H1 (cell line): ENCODE measurements around the gene F13B. TPM values are rescaled to one million over a fixed set of nuclear protein-coding genes. Genes with fewer than 3 reads are reported as not detected.

Experiments
- CTCF ChIA-PET: fragments of 300-600 bp; sonication (Branson Sonifier 250); formaldehyde crosslinking; loops from one replicate; lab custom pipeline; 2021; ENCODE audit not compliant: partially characterized antibody; lab: Charles Lee
- POLR2A ChIA-PET: fragments of 300-600 bp; sonication (Branson Sonifier 250); formaldehyde crosslinking; loops from one replicate; lab custom pipeline; 2021; ENCODE audit warnings: inconsistent platforms; ENCODE audit not compliant: partially characterized antibody; lab: Charles Lee
- DNase-seq, 2 experiments: peaks; one replicate each; pipeline versions ENCODE4 v3.0.0 to v3.0.0-alpha.2; 2010 to 2022; ENCODE audit warnings: low spot score in 2 of 2, low read depth in 1 of 2, mixed read lengths in 1 of 2
- FAIRE-seq: peaks from 2 replicates; lab custom pipeline; 2011; peaks lifted over from hg19 to GRCh38; lab: Jason Lieb, UNC
- H2AFZ ChIP-seq: 2 replicates; pipeline ENCODE4 v1.8.1; 2012; ENCODE audit warnings: low read length, inconsistent platforms
- H2AK5ac ChIP-seq: 2 replicates; pipeline ENCODE4 v1.6.1; 2013; ENCODE audit warnings: low read depth, low read length
- H2BK120ac ChIP-seq: replicated peaks from 2 replicates; pipeline ENCODE3; 2013; ENCODE audit warnings: low read depth, low read length, inconsistent platforms
- H2BK12ac ChIP-seq: 2 replicates; pipeline ENCODE4 v1.6.1; 2013; ENCODE audit warnings: low read depth, low read length
- H2BK15ac ChIP-seq: 2 replicates; pipeline ENCODE4 v1.6.1; 2013; ENCODE audit warnings: low read length
- H2BK20ac ChIP-seq: 2 replicates; pipeline ENCODE4 v1.6.1; 2013; ENCODE audit warnings: low read length
- H2BK5ac ChIP-seq: 2 replicates; pipeline ENCODE4 v1.6.1; 2013; ENCODE audit warnings: low read depth, low read length
- H3K14ac ChIP-seq: 2 replicates; pipeline ENCODE4 v1.6.1; 2013; ENCODE audit warnings: inconsistent platforms; ENCODE audit not compliant: insufficient read length
- H3K18ac ChIP-seq: 2 replicates; pipeline ENCODE4 v1.6.1; 2013; ENCODE audit warnings: low read length; ENCODE audit errors: extremely low read depth
- H3K23ac ChIP-seq: 2 replicates; pipeline ENCODE4 v1.6.1; 2013; ENCODE audit warnings: inconsistent platforms; ENCODE audit not compliant: insufficient read length
- H3K23me2 ChIP-seq: 2 replicates; pipeline ENCODE4 v1.6.1; 2013; ENCODE audit warnings: low read depth, low read length
- H3K27ac ChIP-seq: 2 replicates; pipeline ENCODE4 v1.6.1; 2011; ENCODE audit warnings: low read depth, low read length, inconsistent platforms
- H3K27me3 ChIP-seq, 4 experiments: replicated peaks in 1 of 4; 1 replicate in 1 of 4; 2 replicates in 3 of 4; pipeline versions ENCODE4 v1.6.1 to v1.8.1; 2011 to 2013; ENCODE audit warnings: low read length in 3 of 4, mild to moderate bottlenecking in 3 of 4, inconsistent platforms in 2 of 4, mixed read lengths in 2 of 4, moderate library complexity in 1 of 4; ENCODE audit not compliant: control insufficient read depth in 3 of 4, insufficient read depth in 3 of 4; ENCODE audit errors: extremely low read depth in 1 of 4
- H3K36me3 ChIP-seq, 4 experiments: 2 replicates each; pipeline versions ENCODE4 v1.6.1 to v1.8.1; 2011 to 2013; ENCODE audit warnings: mild to moderate bottlenecking in 4 of 4, low read length in 3 of 4, moderate library complexity in 2 of 4, control low read depth in 1 of 4, inconsistent platforms in 1 of 4; ENCODE audit not compliant: insufficient read depth in 4 of 4, control insufficient read depth in 2 of 4
- H3K4ac ChIP-seq: replicated peaks from 2 replicates; pipeline ENCODE3; 2013; ENCODE audit warnings: low read length, low read depth, mixed read lengths, inconsistent platforms; ENCODE audit not compliant: insufficient read length
- H3K4me1 ChIP-seq, 4 experiments: replicated peaks in 1 of 4; 1 replicate in 1 of 4; 2 replicates in 3 of 4; pipeline versions ENCODE4 v1.6.1 to v1.8.1; 2011 to 2013; ENCODE audit warnings: low read length in 3 of 4, inconsistent platforms in 2 of 4, mixed read lengths in 1 of 4; ENCODE audit not compliant: insufficient read depth in 4 of 4, control insufficient read depth in 3 of 4
- H3K4me2 ChIP-seq, 2 experiments: 2 replicates each; pipeline versions ENCODE4 v1.6.1 to v1.8.1; 2011 to 2013; ENCODE audit warnings: low read depth in 2 of 2, low read length in 2 of 2, control low read depth in 1 of 2, inconsistent platforms in 1 of 2, mild to moderate bottlenecking in 1 of 2; ENCODE audit not compliant: insufficient read depth in 1 of 2
- H3K4me3 ChIP-seq, 4 experiments: fragments of 200-600, 300-600 bp in 1 of 4; sonication (generic), shearing (Covaris generic), sonication (Bioruptor Twin) in 1 of 4; 2 replicates each; pipeline versions ENCODE4 v1.5.1 to v1.8.1; 2011 to 2016; ENCODE audit warnings: low read length in 4 of 4, low read depth in 3 of 4, control low read depth in 2 of 4, inconsistent platforms in 2 of 4, mild to moderate bottlenecking in 2 of 4, mixed read lengths in 1 of 4, moderate library complexity in 1 of 4; ENCODE audit not compliant: insufficient read depth in 2 of 4; ENCODE audit errors: extremely low read depth in 1 of 4
- H3K56ac ChIP-seq: replicated peaks from 2 replicates; pipeline ENCODE3; 2013; ENCODE audit warnings: low read depth, mild to moderate bottlenecking, mixed read lengths, low read length, inconsistent platforms; ENCODE audit not compliant: insufficient read length
- H3K79me1 ChIP-seq: 2 replicates; pipeline ENCODE4 v1.6.1; 2013; ENCODE audit warnings: low read depth, low read length, control low read depth
- H3K79me2 ChIP-seq, 2 experiments: 2 replicates each; pipeline versions ENCODE4 v1.6.1 to v1.8.1; 2012 to 2013; ENCODE audit warnings: low read length in 2 of 2, mild to moderate bottlenecking in 2 of 2, inconsistent platforms in 1 of 2; ENCODE audit not compliant: insufficient read depth in 2 of 2, control insufficient read depth in 1 of 2
- H3K9ac ChIP-seq, 4 experiments: replicated peaks in 1 of 4; 1 replicate in 1 of 4; 2 replicates in 3 of 4; pipeline versions ENCODE4 v1.6.1 to v1.8.1; 2011 to 2013; ENCODE audit warnings: low read depth in 3 of 4, low read length in 3 of 4, control low read depth in 2 of 4, mild to moderate bottlenecking in 2 of 4, moderate library complexity in 2 of 4, inconsistent platforms in 1 of 4; ENCODE audit errors: extremely low read depth in 1 of 4
- H3K9me3 ChIP-seq, 2 experiments: 2 replicates each; pipeline versions ENCODE4 v1.6.1 to v1.8.1; 2012 to 2013; ENCODE audit warnings: mild to moderate bottlenecking in 2 of 2, moderate library complexity in 2 of 2, control low read depth in 1 of 2, inconsistent platforms in 1 of 2, low read depth in 1 of 2, low read length in 1 of 2, mixed read lengths in 1 of 2; ENCODE audit not compliant: insufficient read depth in 2 of 2
- H4K20me1 ChIP-seq, 2 experiments: replicated peaks in 1 of 2; 2 replicates each; pipeline versions ENCODE3 to v1.8.1; 2011 to 2013; ENCODE audit warnings: inconsistent platforms in 2 of 2, low read length in 2 of 2, mild to moderate bottlenecking in 1 of 2; ENCODE audit not compliant: insufficient read depth in 2 of 2, control insufficient read depth in 1 of 2
- H4K5ac ChIP-seq: 2 replicates; pipeline ENCODE4 v1.6.1; 2013; ENCODE audit warnings: low read length, low read depth, mixed read lengths, inconsistent platforms; ENCODE audit not compliant: insufficient read length
- H4K8ac ChIP-seq: 2 replicates; pipeline ENCODE4 v1.8.0; 2013; ENCODE audit warnings: mild to moderate bottlenecking, moderate library complexity, low read length, inconsistent platforms; ENCODE audit not compliant: insufficient read depth; ENCODE audit errors: extremely low read depth
- H4K91ac ChIP-seq: replicated peaks from 2 replicates; pipeline ENCODE3; 2013; ENCODE audit warnings: low read length, mixed read lengths, inconsistent platforms; ENCODE audit not compliant: insufficient read length
- ASH2L ChIP-seq: fragments of 200-600, 300-600 bp; sonication (generic); IDR thresholded peaks from one replicate; pipeline ENCODE4 v1.7.1; 2017; ENCODE audit warnings: low read length
- RAD21 ChIP-seq, 2 experiments: IDR thresholded peaks in 1 of 2; conservative IDR thresholded peaks in 1 of 2; 2 replicates each; pipeline ENCODE4 v1.6.1; 2011; ENCODE audit warnings: low read depth in 2 of 2, low read length in 2 of 2, improper control_type of control experiment in 1 of 2, inconsistent platforms in 1 of 2, mild to moderate bottlenecking in 1 of 2, moderate library complexity in 1 of 2
- WGBS, 2 experiments: shearing (Covaris generic) in 1 of 2; methylation state at CpG; one replicate each; pipeline versions ENCODE4 v1.1.6 to v1.1.7; 2013 to 2015; ENCODE audit warnings: low lambda C conversion rate in 2 of 2, mixed read lengths in 2 of 2, inconsistent platforms in 1 of 2, low coverage in 1 of 2, missing lambda C conversion rate in 1 of 2; ENCODE audit not compliant: insufficient replicate concordance in 2 of 2, insufficient coverage in 1 of 2, insufficient read length in 1 of 2; ENCODE audit errors: extremely low coverage in 1 of 2, missing lambda C conversion rate in 1 of 2; 5-methylcytosine and 5-hydroxymethylcytosine counted together
- long read RNA-seq, 2 experiments: library from RNA in 1 of 2; library from capped mRNA in 1 of 2; stranded (forward); transcript quantifications; one replicate each; pipeline ENCODE4 v2.0.0, GENCODE V29; 2021; ENCODE audit warnings: inconsistent platforms in 1 of 2
- polyA minus RNA-seq, 3 experiments: library from RNA; depleted of rRNA, polyadenylated mRNA; stranded (reverse); fragments of >200 nt; gene quantifications; 1 replicate in 2 of 3; 2 replicates in 1 of 3; pipeline ENCODE4 v1.2.3, GENCODE V29; 2011
- polyA plus RNA-seq, 7 experiments: library from polyadenylated mRNA; depleted of rRNA in 3 of 7; stranded (reverse) in 5 of 7; unstranded in 2 of 7; fragments of >200 nt in 5 of 7; fragments of 200-250 nt in 2 of 7; gene quantifications; 1 replicate in 5 of 7; 2 replicates in 1 of 7; 4 replicates in 1 of 7; pipeline versions ENCODE4 v1.2.1 to v1.2.3, GENCODE V29; 2011 to 2013; ENCODE audit warnings: missing spikeins in 2 of 7, mixed read lengths in 2 of 7
- total RNA-seq: library from RNA; stranded (reverse); fragmentation: NEBNext Ultra II Directional; extraction: Animal tissue kit (Norgen Biotek cat#: 25700); gene quantifications from 2 replicates; pipeline ENCODE4 v1.2.1, GENCODE V29; 2021

F13B gene
- not detected in 2 replicates for total RNA-seq
- polyA plus RNA-seq (2011; rRNA removed) = not detected in 2 replicates
- not detected for polyA plus RNA-seq (2011; cell fraction: cytosol; rRNA removed)
- polyA plus RNA-seq (2011; cell fraction: nucleus; rRNA removed) = not detected
- polyA plus RNA-seq (2012, experiment 1 of 2) = not detected in 4 replicates
- not detected for polyA plus RNA-seq (2012, experiment 2 of 2)
- not detected for polyA plus RNA-seq (2013, experiment 1 of 2)
- polyA plus RNA-seq (2013, experiment 2 of 2) = not detected
- polyA minus RNA-seq (2011; rRNA and poly(A)+ RNA removed) = not detected in 2 replicates
- not detected for polyA minus RNA-seq (2011; cell fraction: cytosol; rRNA and poly(A)+ RNA removed)
- polyA minus RNA-seq (2011; cell fraction: nucleus; rRNA and poly(A)+ RNA removed) = not detected
- long read RNA-seq, experiment 1 = 0 reads
- long read RNA-seq, experiment 2 = 0 reads

- WGBS, 2 experiments = 91% methylated on average over 3 of the region's 3 CpGs; no CpG with 5 or more reads in 1 of the 2 experiments
- no peak within 1 kb of the TSS for H2BK15ac ChIP-seq
Observed at GRCh38 chr1:197066719-197067456, at the start of gene F13B. F13B (minus strand) TSS chr1:197067260; CDS start chr1:197067223, 37 bp downstream.

More at GRCh38 chr1:197066719-197067456, at the start of gene F13B:
- Histone ChIP-seq H2BK20ac (no peak within 1 kb of the TSS), H3K56ac (no peak within 1 kb of the TSS), H4K8ac (no peak within 1 kb of the TSS), H3K4me3 (no peak within 1 kb of the TSS), H3K14ac (no peak within 1 kb of the TSS), H3K27me3 (no peaks in the 10 kb centered on the region), H3K36me3 (no peaks in the 10 kb centered on the region), H3K79me2 (no peaks in the 10 kb centered on the region), H4K91ac (no peak within 1 kb of the TSS), H2BK120ac (no peak within 1 kb of the TSS), H2AK5ac (no peak within 1 kb of the TSS), H3K79me1 (no peaks in the 10 kb centered on the region), H3K23ac (no peak within 1 kb of the TSS), H3K27ac (no peak within 1 kb of the TSS), H3K4me1 (no peaks in the 10 kb centered on the region), H3K4ac (no peak within 1 kb of the TSS), H3K9ac (no peak within 1 kb of the TSS), H2AFZ (no peak within 1 kb of the TSS), H3K23me2 (no peaks in the 10 kb centered on the region), H2BK12ac (no peak within 1 kb of the TSS), H3K9me3 (no peaks in the 10 kb centered on the region), H4K5ac (no peak within 1 kb of the TSS), H2BK5ac (no peak within 1 kb of the TSS), H4K20me1 (no peaks in the 10 kb centered on the region), H3K4me2 (no peak within 1 kb of the TSS), H3K18ac (no peak within 1 kb of the TSS)
- FAIRE-seq (no peak), DNase-seq (no peak)
- ChIA-PET CTCF (interaction anchor here (1.8 kb wide), 1 partner anchor 343 kb away, joined by 5 read pairs; no protein-coding TSS in a partner anchor), POLR2A (no interaction called here)
- peak; percentile 31 to 34 for TF ChIP-seq RAD21 (IDR thresholded peaks at IDR 0.05 in 1 of 2, conservative IDR thresholded peaks at IDR 0.05 in 1 of 2; ENCODE audit: low read depth in 2 of 2, low read length in 2 of 2)
- no peak for TF ChIP-seq ASH2L
